GM18508 (cell line): ENCODE data around the gene PALMD.
A peak's percentile ranks its signal among the peaks of the same experiment; 100 is the strongest.

Source experiments
- ATAC-seq: cut with Tn5 transposase; IDR thresholded peaks from one replicate; pipeline ENCODE4 v1.9.1; 2021; ENCODE audit warnings: moderate number of reproducible peaks; ENCODE audit not compliant: insufficient read depth, unreplicated experiment

Gene PALMD, protein sequence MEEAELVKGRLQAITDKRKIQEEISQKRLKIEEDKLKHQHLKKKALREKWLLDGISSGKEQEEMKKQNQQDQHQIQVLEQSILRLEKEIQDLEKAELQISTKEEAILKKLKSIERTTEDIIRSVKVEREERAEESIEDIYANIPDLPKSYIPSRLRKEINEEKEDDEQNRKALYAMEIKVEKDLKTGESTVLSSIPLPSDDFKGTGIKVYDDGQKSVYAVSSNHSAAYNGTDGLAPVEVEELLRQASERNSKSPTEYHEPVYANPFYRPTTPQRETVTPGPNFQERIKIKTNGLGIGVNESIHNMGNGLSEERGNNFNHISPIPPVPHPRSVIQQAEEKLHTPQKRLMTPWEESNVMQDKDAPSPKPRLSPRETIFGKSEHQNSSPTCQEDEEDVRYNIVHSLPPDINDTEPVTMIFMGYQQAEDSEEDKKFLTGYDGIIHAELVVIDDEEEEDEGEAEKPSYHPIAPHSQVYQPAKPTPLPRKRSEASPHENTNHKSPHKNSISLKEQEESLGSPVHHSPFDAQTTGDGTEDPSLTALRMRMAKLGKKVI

DNA sequence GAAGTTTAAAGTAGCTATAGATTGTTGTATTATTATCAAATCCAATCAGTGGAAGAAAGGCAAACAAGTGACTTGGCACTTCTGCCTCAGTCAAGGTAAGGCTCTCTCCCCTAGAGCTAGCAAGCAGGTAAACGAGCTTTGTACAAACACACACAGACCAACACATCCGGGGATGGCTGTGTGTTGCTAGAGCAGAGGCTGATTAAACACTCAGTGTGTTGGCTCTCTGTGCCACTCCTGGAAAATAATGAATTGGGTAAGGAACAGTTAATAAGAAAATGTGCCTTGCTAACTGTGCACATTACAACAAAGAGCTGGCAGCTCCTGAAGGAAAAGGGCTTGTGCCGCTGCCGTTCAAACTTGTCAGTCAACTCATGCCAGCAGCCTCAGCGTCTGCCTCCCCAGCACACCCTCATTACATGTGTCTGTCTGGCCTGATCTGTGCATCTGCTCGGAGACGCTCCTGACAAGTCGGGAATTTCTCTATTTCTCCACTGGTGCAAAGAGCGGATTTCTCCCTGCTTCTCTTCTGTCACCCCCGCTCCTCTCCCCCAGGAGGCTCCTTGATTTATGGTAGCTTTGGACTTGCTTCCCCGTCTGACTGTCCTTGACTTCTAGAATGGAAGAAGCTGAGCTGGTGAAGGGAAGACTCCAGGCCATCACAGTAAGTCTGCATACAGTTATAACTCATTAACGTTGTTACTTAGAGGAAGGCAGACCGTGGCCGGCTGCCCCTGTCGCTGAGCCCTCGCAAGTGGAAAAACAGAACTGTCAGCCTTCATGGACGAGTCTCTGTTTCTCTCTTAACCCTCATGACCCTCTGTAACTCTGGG is at the start of gene PALMD:
TSS of gene PALMD (plus strand) at position 415 of the 833 bp plus-strand sequence. CDS start at position 620, 205 bp downstream.
- ATAC-seq = no peak

DNA sequence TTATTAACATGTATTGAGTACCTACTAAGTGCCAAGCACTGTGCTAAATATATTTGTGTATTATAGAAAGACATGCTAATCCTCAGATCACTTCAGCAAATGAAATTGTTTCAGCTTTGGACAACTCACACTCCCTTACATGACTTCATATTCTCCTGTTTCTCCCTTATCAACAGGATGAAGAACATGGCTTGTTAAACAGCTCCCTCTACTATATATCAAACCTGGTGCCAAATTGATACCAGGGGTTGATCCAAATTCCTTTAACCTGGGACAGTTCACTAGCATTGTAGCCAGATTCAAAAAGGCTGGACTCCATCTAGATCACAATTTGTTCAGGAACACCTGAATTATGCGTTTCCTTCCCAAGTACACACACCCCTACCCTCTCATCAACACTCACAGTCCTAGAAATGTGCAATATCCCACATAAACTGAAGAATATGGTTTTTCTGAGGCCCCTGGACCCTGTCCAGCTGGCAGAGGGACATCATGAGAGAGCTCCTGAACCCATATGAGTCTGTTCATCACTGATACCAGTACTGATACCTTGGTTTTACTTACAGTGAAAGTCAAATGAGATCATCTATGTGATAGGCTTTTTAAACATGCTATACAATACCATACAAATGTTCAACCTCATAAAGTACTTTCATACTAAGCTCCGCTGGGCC is 47.0 kb upstream of the PALMD start:
- no peak for ATAC-seq

DNA sequence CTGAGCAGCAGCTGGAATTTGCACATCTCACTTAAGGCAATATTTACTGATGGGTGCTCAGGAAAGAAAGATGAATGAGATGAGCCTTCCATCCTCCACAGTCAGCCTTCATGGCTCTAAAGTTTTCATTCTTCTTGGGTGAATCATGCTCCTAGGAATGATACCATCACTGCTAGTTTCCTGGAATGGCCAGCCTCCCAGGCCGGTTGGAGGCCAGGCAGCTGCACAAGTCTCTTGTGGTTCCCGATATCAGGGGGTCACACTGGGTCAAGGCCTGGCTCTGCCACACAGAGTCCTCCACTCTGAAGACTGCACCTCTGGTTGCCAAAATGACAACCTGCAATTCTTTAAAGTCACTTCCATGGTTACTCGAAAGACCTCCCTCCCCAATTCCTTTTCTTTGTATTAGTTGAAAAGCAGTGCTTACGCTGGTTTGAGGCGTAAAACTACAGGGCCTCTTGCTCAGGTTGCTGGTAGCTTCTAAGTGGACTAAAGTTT is 46.2 kb upstream of the PALMD start:
- ATAC-seq = no peak

DNA sequence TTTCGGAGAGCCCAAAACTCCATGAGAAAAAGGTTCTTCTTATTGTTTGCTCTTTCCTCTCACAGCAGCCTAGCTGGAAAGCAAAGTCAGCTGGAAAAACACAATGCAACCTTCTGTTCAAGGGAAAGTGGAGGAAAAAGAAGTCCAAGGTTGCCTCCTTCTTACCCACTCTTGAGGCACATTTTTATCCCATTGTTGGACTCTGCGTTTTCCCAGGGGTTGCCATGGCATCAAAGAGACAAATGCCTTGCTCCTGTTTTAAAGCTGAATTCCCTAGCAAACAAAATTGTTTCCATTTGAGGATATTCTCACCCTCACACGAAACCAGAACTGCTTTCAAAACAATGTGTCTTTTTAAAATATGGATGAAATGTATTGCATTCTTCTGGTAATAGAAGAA is 45.1 kb upstream of the PALMD start:
- no peak for ATAC-seq

DNA sequence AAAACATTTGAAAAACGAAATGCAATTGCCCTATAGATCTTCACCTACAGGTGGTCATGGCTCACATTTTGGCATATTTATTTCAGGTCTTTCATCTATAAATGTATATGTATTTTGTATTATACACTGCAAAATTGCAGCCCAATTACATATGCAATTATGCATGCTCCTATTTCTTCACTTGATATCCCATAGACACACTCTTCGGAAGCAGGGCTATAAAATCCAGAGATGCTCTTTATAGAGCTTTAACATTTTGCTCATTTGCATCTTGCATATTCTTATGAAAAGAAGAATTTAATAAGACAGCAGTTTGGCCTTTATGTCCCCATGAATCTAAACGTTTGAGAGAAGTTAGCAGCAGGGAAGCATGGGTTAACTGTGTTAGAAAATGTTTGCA is 44.7 kb upstream of the PALMD start:
- no peak for ATAC-seq

DNA sequence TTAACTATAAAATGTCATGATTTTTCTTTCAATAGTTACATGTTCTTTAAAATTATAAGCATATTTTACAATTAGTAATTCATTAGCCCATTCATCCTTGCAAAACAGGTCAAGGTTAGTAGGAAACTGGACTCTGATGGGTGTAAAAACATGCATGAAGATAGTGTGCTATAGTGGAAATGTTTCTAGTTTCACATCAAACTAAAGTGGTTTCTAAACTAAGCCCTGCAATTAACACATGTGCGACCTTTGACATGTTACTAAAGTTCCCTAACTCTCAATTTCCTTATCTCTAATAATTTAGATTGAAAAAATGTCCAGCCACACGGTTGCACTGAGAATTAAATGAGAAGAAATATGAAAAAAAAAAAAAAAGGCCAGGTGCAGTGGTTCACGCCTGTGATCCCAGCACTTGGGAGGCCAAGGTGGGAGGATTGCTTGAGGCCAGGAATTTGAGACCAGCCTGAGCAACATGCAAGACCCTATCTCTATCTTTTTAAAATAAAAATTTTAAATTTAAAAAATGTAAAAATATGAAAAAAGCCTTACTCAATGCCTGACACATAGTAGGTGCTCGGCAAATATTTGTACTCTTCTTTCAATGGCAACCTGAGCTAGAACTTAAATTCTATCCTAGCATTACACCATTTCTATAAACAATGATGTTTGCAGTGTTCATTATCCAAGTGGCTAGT is 44.1 kb upstream of the PALMD start:
- ATAC-seq = no peak

DNA sequence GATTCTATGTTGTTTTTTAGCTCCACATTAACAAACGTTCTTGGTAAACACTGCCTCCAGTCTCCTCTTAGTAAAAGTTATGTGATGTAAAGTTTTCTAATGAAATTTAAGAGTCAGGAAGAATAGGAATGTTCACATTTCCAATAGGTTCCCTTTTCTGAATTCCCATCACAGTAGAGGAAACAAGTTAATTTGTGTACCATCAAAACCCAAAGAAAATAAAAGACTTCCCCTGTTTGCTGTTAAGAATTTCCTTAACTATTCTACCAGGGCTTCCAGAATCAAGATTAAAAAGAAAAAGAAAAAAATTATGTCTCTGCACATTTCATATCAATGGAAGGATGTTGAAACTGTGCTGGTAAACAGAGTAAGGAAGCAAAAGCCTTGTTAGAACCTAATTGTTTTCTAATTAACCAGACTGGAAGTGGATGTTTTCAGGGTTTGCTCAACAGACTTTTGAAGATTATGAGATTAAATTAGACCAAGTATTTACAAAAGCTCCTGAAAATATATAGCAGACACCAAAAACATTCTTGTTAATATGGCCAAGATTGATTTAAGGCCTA is 43.4 kb upstream of the PALMD start:
- ATAC-seq = no peak

DNA sequence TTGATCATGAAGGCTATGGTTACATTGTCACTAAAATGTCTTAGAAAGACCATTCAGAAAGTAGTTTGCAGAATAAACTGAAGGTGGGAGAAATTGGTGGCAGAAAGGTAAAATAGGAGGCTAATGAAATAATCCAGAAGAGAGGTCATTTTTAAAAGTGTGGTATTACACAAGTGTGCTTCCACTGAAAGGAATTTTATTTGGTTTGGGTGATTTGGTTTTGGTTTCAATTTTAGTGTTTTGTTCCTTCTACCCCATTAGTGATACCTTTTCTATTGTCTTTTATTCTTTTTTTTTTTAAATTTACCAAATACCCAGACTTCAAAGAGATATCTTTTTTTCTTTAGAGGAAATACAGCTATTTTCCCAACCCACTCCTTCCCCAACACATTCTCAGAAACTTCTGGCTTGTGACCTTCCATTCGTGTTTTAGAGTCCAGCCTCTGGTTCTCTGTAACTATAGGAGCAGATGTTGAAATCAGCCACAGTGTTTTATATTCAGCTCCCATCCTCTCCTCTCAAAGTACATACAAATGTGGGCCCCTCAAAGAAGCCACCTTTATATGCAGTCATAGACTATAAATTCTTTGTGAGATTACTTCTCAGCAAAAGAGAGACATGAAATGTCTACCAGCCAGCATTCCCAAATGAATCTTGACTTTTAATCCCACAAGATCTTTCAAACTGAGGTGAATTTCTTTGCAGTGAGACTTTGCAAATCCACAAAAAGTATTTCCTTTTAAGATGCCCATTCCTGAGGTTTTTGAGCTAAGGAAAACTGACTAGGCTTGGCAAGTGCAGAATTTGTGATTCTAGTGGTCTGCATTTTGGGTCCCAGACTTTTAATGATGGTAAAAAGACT is 42.0 kb upstream of the PALMD start:
- peak; percentile 54 for ATAC-seq

DNA sequence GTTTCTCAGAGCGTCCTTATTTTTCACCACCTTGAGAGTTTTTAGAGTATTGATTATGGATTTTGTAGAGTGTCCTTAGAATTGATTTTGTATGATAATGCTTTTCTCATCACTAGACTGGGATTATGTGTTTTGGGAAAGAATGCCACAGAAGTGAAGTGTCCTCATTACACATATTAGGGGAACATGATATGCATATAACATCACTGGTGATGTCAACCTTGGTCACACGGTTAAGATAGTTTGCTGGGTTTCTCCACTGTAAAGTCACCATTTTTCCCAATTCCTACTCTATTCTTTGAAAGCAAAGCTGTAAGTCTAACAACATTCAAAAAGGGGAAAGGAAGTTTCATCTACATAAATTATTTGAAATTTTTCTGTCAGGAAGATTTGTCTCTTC is 39.6 kb upstream of the PALMD start:
- no peak for ATAC-seq

DNA sequence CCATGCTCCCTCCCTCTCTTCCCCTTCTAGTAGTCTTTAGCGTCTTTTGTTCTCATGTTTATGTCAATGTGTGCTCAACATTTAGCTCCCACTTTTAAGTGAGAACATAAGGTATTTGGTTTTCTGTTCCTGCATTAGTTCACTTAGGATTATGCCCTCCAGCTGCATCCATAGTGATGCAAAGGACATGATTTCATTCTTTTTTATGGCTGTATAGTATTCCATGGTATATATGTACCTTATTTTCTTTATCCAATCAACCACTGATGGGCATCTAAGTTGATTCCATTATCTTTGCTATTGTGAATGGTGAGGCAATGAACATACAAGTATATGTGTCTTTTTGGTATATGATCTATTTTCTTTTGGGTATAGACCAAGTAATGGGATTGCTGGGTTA is 38.3 kb upstream of the PALMD start:
- ATAC-seq = no peak

DNA sequence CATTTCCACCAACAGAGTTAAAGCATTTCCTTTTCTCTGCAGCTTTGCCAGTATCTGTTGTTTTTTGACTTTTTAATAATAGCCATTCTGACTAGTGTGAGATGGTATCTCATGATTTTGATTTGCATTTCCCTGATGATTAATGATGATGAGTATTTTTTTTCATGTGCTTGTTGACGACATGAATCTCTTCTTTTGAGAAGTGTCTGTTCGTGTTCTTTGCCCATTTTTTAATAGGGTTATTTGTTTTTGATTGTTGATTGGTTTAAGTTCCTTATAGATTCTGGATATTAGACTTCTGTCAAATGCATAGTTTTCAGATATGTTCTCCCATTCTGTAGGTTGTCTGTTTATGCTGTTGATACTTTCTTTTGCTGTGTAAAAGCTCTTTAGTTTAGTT is 37.9 kb upstream of the PALMD start:
- ATAC-seq = no peak

DNA sequence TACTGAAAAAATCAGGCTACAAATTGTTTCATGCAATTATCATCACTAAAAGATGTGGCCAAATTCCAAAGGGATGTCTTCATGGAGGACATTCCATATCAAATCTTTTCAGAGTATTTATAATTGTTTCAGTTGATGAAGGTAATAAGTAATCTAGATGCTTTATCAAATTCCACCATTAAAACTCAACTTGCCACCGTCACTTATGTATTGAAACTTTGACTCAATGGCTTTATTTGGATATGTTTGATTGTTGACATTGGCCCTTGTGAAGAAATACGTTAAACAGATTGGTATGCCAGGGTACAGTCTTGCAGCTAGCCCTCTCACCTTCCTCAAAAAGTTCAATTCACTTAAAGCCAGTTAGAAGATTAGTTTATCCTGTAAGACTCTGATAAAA is 32.2 kb upstream of the PALMD start:
- no peak for ATAC-seq

DNA sequence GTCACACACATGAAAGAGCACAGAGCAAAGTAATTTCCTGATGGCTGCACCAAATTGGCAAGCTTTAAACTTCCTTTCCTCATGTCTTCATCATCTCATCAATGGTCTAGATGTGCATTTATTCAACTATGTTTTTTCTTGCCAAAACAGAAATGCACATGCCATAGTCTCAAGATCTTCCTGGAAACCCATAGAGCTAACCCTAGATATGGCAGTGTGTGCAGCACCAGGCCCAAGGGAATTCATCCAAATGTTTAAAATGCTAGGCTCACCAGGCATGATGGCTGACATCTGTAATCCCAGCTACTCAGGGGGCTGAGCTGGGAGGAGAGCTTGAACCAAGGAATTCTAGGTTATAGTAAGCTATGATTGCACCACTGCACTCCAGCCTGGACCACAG is 31.2 kb upstream of the PALMD start:
- ATAC-seq = no peak

DNA sequence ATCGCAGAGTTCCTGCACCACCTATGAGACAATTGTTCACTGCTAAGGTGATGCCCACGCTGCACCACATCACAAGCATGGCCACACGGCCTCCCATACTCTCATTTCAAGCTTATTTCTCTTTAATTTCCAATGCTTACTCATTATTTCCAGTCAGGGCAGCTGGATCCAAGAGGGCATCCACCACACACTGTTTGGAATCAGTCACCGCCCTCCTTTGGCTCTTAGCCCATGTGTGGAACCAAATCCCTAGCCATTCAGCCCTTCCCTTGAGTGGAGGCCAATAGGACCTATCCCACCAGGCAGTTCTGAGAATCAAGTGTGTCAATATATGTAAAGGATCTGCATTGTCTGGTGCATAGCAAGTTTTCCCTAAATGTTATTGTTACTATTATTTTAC is 26.3 kb upstream of the PALMD start:
- ATAC-seq = no peak

DNA sequence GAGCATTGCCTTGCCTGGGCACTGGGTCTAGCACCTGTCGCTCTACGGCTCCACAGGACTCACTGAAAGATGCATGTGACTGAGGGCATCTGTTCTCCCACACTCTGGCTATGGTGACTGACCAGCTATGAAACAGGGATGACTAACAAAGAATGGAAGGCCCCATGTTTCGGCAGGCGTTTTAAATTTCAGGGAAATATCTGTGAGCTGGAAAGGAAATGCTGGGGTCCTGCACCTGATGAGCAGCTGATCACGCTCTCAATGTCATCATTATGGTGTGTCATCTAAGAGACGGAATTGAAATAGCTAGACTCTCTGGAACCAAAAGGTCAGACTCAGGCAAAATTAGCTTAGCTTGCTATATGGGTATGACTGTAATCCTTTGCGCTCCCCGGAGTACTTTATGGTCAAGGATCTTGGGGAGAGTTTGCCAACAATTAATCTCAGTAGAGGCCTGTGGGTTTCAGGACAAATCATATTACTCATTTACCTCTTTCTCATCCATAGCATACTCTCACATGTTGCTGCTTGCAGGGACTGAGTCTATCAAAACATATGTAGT is 24.5 kb upstream of the PALMD start:
- ATAC-seq = no peak

DNA sequence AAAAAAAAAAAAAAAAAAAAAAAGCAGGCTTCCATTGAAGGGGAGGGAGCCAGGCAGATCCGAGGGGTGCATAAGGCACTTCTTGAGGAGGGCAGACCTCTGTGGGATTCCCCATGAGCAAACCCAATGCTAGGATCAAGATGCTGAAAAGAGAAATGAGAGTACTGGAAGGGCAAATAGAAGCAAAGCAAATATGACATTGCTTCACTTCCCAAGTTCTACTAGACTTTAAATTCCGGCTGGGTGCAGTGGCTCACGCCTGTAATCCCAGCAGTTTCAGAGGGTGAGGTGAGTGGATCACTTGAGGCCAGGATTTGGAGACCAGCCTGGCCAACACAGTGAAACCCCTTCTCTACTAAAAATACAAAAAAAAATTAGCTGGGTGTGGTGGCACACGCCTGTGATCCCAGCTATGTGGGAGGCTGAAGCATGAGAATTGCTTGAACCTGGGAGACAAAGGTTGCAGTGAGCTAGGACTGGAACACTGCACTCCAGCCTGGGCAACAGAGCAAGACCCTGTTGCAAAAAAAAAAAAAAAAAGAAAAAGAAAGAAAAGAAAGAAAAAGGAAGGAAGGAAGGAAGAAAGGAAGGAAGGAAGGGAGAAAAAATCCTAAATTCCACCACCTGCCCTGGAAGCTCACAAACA is 23.1 kb upstream of the PALMD start:
- no peak for ATAC-seq

DNA sequence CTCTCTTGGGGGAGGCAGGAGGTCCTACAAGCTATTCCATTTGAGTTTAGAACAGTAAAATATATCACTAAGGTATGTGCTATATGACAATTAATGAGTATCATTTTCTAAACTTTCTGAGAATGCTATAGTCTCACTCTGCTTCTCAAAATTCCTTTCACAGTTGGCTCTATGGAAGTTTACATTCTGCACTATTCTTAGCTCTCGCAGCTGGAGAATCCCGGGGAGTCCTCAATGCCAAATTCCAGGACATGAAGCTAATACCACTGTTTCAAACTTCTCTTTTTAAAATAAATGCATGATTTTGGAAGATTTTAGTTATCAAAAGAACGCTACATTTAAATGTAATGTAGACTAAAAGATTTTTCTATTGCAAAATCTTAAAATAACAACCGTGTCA is 22.4 kb upstream of the PALMD start:
- no peak for ATAC-seq

DNA sequence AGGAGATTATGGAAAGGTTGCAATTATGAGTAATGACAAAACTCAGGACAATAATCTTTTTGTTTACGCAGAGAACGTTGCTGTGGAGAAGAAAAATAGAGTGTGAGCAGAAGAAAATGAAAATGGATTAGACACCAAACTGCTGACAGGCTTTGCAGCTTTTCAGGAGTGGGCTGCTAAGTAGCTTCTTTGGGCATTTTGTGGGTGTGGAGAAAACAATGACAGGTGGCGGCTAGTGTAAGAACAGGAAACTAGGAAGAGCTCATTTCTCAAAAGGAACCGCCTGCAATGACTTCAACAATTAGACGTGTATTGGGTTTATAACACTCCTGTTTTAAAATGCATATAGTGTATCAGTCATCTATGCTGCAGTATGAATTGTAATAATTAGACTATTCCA is 18.3 kb upstream of the PALMD start:
- ATAC-seq = no peak
